ENCODE measurements around the gene CDK17.

GRCh38 chr12:96335270-96335669, 65.0 kb downstream of the CDK17 start:
- no peak for TF ChIP-seq ZNF274 (IDR thresholded peaks at IDR 0.05; ENCODE audit: low read depth, low read length)
- TF ChIP-seq YY1 (IDR thresholded peaks at IDR 0.05; ENCODE audit: insufficient read depth, insufficient read length): no peak
- no peak for TF ChIP-seq SUZ12 (IDR thresholded peaks at IDR 0.05; ENCODE audit: extremely low read depth, insufficient read depth, insufficient read length)

Data from NT2/D1 (cell line).